IgD-negative memory B cell (primary cell): ENCODE results near the gene SV2C. TPM values are rescaled to one million over a fixed set of nuclear protein-coding genes. Genes with fewer than 3 reads are reported as not detected.
A peak's percentile ranks its signal among the peaks of the same experiment; 100 is the strongest.
"Not testable (repeated sequence)": the region's sequence is repeated elsewhere in the genome, so short reads cannot be mapped to it uniquely, and the experiment has no call there.

Experiments
- H3K27ac Mint-ChIP-seq, 3 donors: one replicate each; pipeline ENCODE4 v1.8.0; 2020 to 2022; ENCODE audit warnings: mild to moderate bottlenecking in 3 of 3, mixed read lengths in 3 of 3, moderate library complexity in 1 of 3
- H3K27me3 Mint-ChIP-seq: one replicate; pipeline ENCODE4 v1.8.0; 2021; ENCODE audit warnings: mixed read lengths
- H3K36me3 Mint-ChIP-seq: one replicate; pipeline ENCODE4 v1.8.0; 2020; ENCODE audit warnings: mild to moderate bottlenecking, mixed read lengths
- H3K4me1 Mint-ChIP-seq, 3 donors: one replicate each; pipeline ENCODE4 v1.8.0; 2020 to 2022; ENCODE audit warnings: mixed read lengths in 3 of 3, mild to moderate bottlenecking in 1 of 3
- H3K4me3 Mint-ChIP-seq, 4 donors: one replicate each; pipeline ENCODE4 v1.8.0; 2020 to 2022; ENCODE audit warnings: mild to moderate bottlenecking in 4 of 4, mixed read lengths in 4 of 4, moderate library complexity in 3 of 4
- H3K9me3 Mint-ChIP-seq, 3 donors: one replicate each; pipeline ENCODE4 v1.8.0; 2020 to 2021; ENCODE audit warnings: mixed read lengths in 3 of 3, mild to moderate bottlenecking in 1 of 3
- polyA plus RNA-seq: library from polyadenylated mRNA; unstranded; fragments of 300-500 nt; fragmentation: Illumina TruSeq; gene quantifications from one replicate; pipeline ENCODE4 v1.2.3, GENCODE V29; 2021

The SV2C gene
- not detected for polyA plus RNA-seq

DNA sequence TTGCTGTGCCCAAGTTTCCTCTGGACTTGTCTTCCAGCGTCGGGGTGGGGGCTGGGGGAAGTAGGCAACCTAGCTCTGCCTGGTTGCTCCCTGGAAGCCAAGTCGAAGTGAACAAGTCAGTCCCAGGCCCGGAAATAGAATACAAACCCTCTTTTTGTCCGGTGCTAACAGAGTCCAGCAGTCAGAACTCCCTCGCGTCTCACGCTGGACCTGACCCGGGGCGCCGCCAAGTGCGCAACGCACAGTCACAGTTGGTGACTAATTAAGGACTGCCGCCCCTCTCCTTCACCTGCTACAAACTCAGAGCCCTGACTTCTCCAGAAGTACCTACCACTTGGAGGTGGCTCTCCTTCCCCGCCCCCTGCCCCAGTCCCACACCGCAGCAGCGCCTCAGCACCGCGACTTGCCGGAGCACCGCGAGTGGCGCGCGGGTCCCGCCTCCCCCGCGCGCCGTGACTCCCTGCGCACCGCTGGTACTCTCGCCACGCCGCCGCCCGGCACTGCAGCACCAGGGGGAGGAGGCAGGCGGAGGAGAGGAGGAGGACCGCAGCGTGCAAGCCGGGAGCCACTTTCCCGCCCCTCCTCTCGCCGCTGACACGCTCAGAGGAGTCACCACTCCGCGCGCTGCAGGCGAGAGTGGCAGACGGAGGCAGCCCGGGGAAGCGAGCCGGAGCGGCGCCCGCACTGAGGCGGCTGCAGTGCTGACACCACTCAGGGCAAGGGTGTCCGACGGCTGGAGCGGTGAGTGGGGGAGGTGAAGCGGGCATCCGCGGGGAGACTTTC is at the start of gene SV2C:
TSS of gene SV2C (plus strand) at position 612 of the 783 bp plus-strand sequence. CDS start 48,368 bp downstream, outside the sequence.
- peaks cover 5 to 18% (median 16%) of the 10 kb centered on the region in 3 donors for H3K4me1 Mint-ChIP-seq
- peak within 1 kb of the TSS in 2 of 3 donors; percentile 57 to 59 for H3K27ac Mint-ChIP-seq
- peaks cover 58% of the 10 kb centered on the region for H3K27me3 Mint-ChIP-seq
- no peaks in the 10 kb centered on the region for H3K36me3 Mint-ChIP-seq
- peak within 1 kb of the TSS; percentile 48 to 89 (median 78) for H3K4me3 Mint-ChIP-seq
- H3K9me3 Mint-ChIP-seq = no peaks in the 10 kb centered on the region

GRCh38 chr5:76037736-76038151 is 45.4 kb upstream of the SV2C start:
- H3K9me3 Mint-ChIP-seq, H3K36me3 Mint-ChIP-seq, H3K27ac Mint-ChIP-seq, H3K4me1 Mint-ChIP-seq: not testable (repeated sequence)
- H3K4me3 Mint-ChIP-seq = peak overlapping the region in 3 of 4 donors; percentile 43 to 73 (median 66)
- peaks cover 12% of the 10 kb centered on the region for H3K27me3 Mint-ChIP-seq

DNA sequence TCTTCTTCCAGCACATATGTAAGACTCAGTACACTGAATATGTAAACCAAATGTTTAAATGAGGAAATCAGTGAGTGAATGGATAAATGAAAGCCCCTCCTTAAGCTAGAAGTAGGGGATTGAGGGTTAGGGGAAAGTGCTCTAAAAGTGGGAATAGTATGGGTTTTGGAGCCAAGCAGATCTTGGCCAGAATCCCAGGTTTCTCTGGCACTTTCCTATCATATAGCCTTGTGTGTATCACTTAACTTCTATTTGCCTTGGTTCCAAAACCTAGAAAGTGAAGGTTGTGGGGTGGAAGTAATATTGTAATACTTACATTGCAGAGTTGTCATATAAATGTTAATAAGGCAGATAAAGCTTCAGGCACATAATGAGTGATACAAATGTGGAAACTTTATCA is 45.0 kb upstream of the SV2C start:
- H3K27ac Mint-ChIP-seq = peak overlapping the region in 1 of 3 donors; percentile 39

GRCh38 chr5:76040806-76041205 is 42.4 kb upstream of the SV2C start:
- Mint-ChIP-seq H3K9me3 (peaks cover 0 to 7% (median 2%) of the 10 kb centered on the region in 3 donors), H3K27ac (no peak overlapping the region), H3K27me3 (peaks cover 15% of the 10 kb centered on the region), H3K4me3 (no peak overlapping the region), H3K36me3 (no peaks in the 10 kb centered on the region), H3K4me1 (peaks cover 0 to 3% (median 0%) of the 10 kb centered on the region in 3 donors)

More for the DNA sequence above, 45.0 kb upstream of the SV2C start:
- H3K36me3 Mint-ChIP-seq = no peaks in the 10 kb centered on the region
- H3K4me1 Mint-ChIP-seq = peaks cover 0 to 3% (median 0%) of the 10 kb centered on the region in 3 donors
- peak overlapping the region in 1 of 4 donors; percentile 66 for H3K4me3 Mint-ChIP-seq
- peaks cover 12% of the 10 kb centered on the region for H3K27me3 Mint-ChIP-seq
- H3K9me3 Mint-ChIP-seq = peaks cover 0 to 4% (median 2%) of the 10 kb centered on the region in 3 donors

DNA sequence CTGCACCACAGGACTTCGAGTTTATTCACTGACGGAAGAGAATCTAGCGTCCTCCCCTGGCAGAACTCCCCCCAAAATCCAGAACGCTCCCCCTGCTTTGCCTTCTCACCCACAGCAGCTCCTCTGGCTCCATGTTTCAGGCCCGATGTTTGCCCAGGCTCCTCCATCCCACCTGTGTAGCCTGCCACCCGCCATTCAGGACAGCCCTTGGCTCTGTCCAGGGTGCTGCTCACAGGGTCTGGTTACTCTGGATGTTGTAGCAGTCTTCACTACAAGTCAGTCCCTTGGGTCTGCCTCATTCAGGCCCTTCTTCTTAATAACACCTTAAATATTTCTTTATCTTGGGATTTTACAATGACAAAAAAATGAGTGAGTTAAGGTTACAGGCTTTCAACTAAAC is 41.3 kb upstream of the SV2C start:
- H3K27me3 Mint-ChIP-seq = peaks cover 20% of the 10 kb centered on the region
- no peak overlapping the region for H3K27ac Mint-ChIP-seq
- peaks cover 0 to 7% (median 3%) of the 10 kb centered on the region in 3 donors for H3K9me3 Mint-ChIP-seq
- no peaks in the 10 kb centered on the region for H3K36me3 Mint-ChIP-seq
- H3K4me1 Mint-ChIP-seq = peaks cover 0 to 3% (median 0%) of the 10 kb centered on the region in 3 donors
- H3K4me3 Mint-ChIP-seq = no peak overlapping the region

GRCh38 chr5:76046741-76047140 is 36.4 kb upstream of the SV2C start:
- Mint-ChIP-seq H3K36me3 (no peaks in the 10 kb centered on the region), H3K4me1 (no peaks in the 10 kb centered on the region), H3K4me3 (no peak overlapping the region), H3K27ac (no peak overlapping the region), H3K27me3 (peaks cover 13% of the 10 kb centered on the region), H3K9me3 (peaks cover 0 to 5% (median 3%) of the 10 kb centered on the region in 3 donors)

- H3K27ac Mint-ChIP-seq = no peak overlapping the region
- H3K4me3 Mint-ChIP-seq = no peak overlapping the region
- H3K36me3 Mint-ChIP-seq = no peaks in the 10 kb centered on the region
- peaks cover 0 to 1% (median 0%) of the 10 kb centered on the region in 3 donors for H3K9me3 Mint-ChIP-seq
- no peaks in the 10 kb centered on the region for H3K4me1 Mint-ChIP-seq
- peaks cover 10% of the 10 kb centered on the region for H3K27me3 Mint-ChIP-seq
Observed at GRCh38 chr5:76050134-76050533, 33.0 kb upstream of the SV2C start.

GRCh38 chr5:76062502-76063041 is 20.6 kb upstream of the SV2C start:
- H3K27ac Mint-ChIP-seq = no peak overlapping the region
- H3K4me3 Mint-ChIP-seq = no peak overlapping the region
- peaks cover 2% of the 10 kb centered on the region for H3K36me3 Mint-ChIP-seq
- H3K4me1 Mint-ChIP-seq = peaks cover 0 to 1% (median 0%) of the 10 kb centered on the region in 3 donors
- H3K27me3 Mint-ChIP-seq = peaks cover 10% of the 10 kb centered on the region
- H3K9me3 Mint-ChIP-seq = no peaks in the 10 kb centered on the region

- peaks cover 17% of the 10 kb centered on the region for H3K27me3 Mint-ChIP-seq
Observed at GRCh38 chr5:76065258-76065657, 17.9 kb upstream of the SV2C start.

GRCh38 chr5:76069061-76069735 is 14.0 kb upstream of the SV2C start:
- H3K27ac Mint-ChIP-seq = no peak overlapping the region
- H3K4me1 Mint-ChIP-seq = no peaks in the 10 kb centered on the region
- no peak overlapping the region for H3K4me3 Mint-ChIP-seq
- H3K9me3 Mint-ChIP-seq = no peaks in the 10 kb centered on the region
- H3K36me3 Mint-ChIP-seq = no peaks in the 10 kb centered on the region
- peaks cover 8% of the 10 kb centered on the region for H3K27me3 Mint-ChIP-seq

More at GRCh38 chr5:76065258-76065657, 17.9 kb upstream of the SV2C start:
- Mint-ChIP-seq H3K9me3 (no peaks in the 10 kb centered on the region), H3K4me3 (no peak overlapping the region), H3K27ac (no peak overlapping the region), H3K4me1 (no peaks in the 10 kb centered on the region), H3K36me3 (peaks cover 2% of the 10 kb centered on the region)

DNA sequence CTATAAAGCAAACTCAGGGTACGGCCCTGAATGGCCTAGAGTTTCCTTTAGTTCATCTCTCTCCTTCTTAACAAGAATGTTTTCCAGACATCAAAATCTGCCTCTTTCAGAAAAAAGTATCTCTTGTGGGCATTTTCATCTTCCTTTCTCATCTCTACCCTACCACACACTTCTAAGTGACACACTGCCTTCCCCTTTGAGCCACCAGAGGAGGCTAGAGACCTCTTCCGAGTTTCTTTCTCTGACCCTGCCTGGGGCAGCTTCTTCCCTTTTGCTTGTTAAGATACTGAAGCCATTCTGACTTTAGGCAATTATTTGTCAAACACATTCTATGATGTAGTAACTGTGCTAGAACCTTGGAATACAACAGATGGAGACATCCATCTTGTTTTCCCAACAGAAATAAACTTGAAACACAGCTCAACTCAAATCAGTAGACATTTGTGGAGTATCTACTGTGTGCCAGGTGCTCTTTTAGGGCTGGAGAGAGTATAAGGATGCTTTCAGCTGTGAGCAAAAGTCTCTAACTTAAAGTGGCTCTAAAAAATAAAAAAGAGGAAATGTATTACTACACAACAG is 8.6 kb upstream of the SV2C start:
- Mint-ChIP-seq H3K4me1 (no peaks in the 10 kb centered on the region), H3K9me3 (no peaks in the 10 kb centered on the region), H3K36me3 (no peaks in the 10 kb centered on the region), H3K27ac (no peak overlapping the region), H3K4me3 (no peak overlapping the region), H3K27me3 (peaks cover 13% of the 10 kb centered on the region)

DNA sequence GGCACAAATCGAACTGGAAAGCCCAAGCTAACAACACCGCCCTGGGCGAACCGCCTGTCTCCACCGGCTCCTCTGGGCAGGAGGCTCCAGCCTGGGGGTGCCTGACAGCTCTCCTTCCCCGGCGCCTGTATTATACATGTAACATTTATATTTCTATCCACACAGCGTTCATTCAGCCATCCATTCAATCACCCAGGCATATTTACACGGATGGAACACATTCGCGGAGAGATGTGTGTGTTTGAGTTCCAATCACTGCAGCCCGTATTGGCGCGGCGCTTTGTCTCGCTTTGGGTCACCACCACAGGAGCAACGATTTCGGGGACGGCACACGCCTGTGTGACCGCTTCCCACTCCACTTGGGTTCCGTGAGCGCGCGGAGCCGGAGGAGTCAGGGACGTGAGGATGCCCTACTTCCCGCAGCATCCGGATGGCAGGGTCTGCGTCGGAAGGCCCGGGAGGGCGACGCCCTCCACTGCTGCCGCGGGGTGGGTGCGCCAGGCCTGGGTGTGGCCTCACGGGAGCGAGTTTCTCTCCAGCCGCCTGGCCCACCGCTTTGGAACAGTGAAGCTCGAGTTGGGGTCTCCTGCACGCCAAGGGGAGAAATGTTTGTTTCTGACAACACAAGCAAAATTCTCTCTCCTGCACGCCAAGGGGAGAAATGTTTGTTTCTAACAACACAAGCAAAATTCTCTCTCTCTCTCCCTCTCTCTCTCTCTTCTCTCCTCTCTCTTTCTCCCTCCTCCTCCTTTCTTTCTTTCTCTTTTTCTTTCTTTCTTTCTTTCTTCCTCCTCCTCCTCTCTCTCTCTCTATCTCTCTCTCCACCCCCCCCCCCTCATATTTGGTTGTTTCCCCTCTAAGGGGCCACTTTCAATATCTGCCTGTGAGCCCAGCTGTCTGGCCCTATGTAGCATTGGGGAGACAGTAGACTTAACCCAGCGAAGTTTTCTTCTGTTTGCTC is 1.1 kb upstream of the SV2C start:
- peaks cover 5 to 18% (median 16%) of the 10 kb centered on the region in 3 donors for H3K4me1 Mint-ChIP-seq
- H3K27ac Mint-ChIP-seq = no peak overlapping the region
- H3K36me3 Mint-ChIP-seq = no peaks in the 10 kb centered on the region
- peaks cover 57% of the 10 kb centered on the region for H3K27me3 Mint-ChIP-seq
- H3K4me3 Mint-ChIP-seq = peak overlapping the region; percentile 46 to 89 (median 78)
- H3K9me3 Mint-ChIP-seq = no peaks in the 10 kb centered on the region

- Mint-ChIP-seq H3K27me3 (peaks cover 58% of the 10 kb centered on the region), H3K27ac (peak overlapping the region in 2 of 3 donors; percentile 57 to 59), H3K36me3 (no peaks in the 10 kb centered on the region), H3K9me3 (no peaks in the 10 kb centered on the region), H3K4me3 (peak overlapping the region; percentile 48 to 89 (median 78)), H3K4me1 (peaks cover 5 to 18% (median 16%) of the 10 kb centered on the region in 3 donors)
Observed at GRCh38 chr5:76083555-76084495, 642 bp downstream of the SV2C start.
